Omental fat pad (tissue), 4 donors: ENCODE measurements around the gene ATP11A. TPM values are rescaled to one million over a fixed set of nuclear protein-coding genes. Genes with fewer than 3 reads are reported as not detected.
A peak's percentile ranks its signal among the peaks of the same experiment; 100 is the strongest.

Experiments used
- ATAC-seq: fragments of 150-250 bp; one replicate; pipeline ENCODE4 v1.9.1; 2016; ENCODE audit warnings: mild to moderate bottlenecking, moderate library complexity; ENCODE audit not compliant: low FRiP score
- DNase-seq: peaks from one replicate; pipeline ENCODE4 v3.0.0-alpha.2; 2019; ENCODE audit warnings: low spot score
- CTCF ChIP-seq, 3 donors: fragments of 450-650 bp; IDR thresholded peaks; one replicate each; pipeline ENCODE4 v1.5.1; 2016 to 2017; ENCODE audit warnings: antibody characterized with exemption in 3 of 3, mild to moderate bottlenecking in 3 of 3, moderate library complexity in 2 of 3
- total RNA-seq, 4 donors: library from RNA; depleted of rRNA; stranded (reverse); fragments of >200 nt; gene quantifications; one replicate each; pipeline ENCODE4 v1.1.0, GENCODE V29; 2016

ATP11A gene
- total RNA-seq, 4 donors from 2014 or later, result 32.8 to 61.4 (median 45.7) TPM

GRCh38 chr13:112738606-112739005 is 48.8 kb downstream of the ATP11A start:
- DNase-seq (no peak), ATAC-seq (no peak)
- no peak for TF ChIP-seq CTCF (IDR thresholded peaks at IDR 0.05)

DNA sequence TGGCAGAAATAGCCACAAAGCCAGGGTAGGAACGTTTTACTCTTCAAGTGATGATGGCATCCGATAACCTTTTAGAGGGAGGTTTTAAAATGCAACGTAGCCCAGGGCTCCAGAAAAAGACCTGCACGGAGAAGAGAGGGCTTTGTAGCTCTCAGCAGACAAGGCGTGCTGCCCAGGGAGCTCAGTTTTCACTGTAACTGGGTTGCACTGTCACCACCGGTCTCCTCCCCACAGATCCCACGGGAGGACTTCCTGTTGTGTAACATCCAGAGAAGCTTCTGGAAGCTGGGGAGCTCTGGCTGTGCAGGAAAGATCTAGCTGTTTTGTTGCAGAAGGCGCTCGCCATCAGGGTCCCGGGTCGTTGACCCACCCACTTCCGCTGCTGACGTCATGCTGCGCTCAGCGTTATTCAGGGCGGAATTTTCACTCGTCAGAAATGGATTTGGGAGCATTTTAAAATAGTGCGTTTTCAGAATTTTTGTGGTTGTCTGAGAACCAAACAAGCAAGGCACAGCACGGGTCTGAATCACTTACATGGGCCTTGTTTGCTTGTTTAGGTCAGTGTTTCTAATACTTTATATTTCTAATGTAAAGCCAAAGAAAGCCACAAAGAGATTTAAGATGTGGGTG is 50.8 kb downstream of the ATP11A start:
- DNase-seq (no peak), ATAC-seq (peak; percentile 15)
- TF ChIP-seq CTCF (IDR thresholded peaks at IDR 0.05), result no peak

DNA sequence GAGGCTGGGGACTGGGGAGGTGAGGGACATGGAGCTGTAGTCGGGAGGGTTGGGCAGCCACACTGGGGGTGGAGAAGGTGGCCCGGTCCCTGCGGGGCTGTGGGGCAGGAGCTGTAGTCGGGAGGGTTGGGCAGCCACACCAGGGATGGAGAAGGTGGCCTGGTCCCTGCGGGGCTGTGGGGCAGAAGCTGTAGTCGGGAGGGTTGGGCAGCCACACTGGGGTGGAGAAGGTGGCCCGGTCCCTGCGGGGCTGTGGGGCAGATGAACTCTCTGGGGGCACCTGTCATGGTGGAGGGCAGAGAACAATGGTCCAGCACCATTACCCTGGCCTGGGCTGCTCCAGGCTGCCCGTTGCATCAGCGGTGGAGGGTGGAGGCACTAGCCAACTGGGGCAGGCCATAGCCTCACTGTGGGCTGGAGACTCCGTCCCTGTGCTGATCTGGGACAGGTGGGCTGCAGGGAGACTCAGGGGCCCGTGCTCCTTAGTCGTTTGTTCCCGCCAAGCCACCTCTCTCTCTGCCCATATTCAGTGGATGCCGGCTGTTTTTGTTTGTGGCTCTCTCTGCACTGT is 51.4 kb downstream of the ATP11A start:
- ATAC-seq, result no peak
- no peak for DNase-seq
- TF ChIP-seq CTCF (IDR thresholded peaks at IDR 0.05), result no peak

DNA sequence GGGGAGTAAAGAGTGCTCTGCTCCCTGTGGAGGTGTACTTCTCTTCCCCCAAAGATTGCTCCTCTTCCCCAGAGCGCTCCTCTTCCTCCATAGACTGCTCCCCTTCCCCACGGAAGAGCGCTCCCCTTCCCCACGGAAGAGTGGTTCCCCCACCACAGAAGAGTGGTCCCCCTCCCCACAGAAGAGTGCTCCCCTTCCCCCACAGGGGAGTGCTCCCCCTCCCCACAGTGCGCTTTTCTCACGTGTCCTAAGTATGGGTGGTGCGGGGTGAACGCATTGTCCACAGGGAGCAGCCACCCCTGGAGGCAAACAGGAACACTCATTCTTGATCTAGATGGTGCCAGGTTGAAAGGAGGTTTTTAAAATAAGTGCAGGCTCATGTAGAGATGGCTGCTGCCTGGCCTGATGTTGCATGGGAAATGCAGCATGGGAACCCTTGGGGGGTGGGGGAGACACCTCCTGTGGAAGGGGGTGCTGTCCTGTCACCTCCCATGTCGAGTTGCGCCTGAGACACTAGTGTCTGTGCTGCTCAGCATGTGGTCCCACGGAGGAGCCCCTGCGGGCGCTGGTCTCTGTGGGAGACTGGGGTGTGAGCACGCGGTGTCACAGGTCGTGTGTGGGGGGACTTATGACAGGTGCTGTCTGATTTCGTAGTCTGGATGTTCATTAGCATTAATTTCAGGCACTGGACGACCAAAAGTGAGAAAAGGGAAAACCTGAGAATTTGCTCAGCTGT is 52.2 kb downstream of the ATP11A start:
- TF ChIP-seq CTCF (IDR thresholded peaks at IDR 0.05), result no peak
- DNase-seq (no peak), ATAC-seq (no peak)

GRCh38 chr13:112742583-112742982 is 52.7 kb downstream of the ATP11A start:
- ATAC-seq (no peak), DNase-seq (no peak)
- no peak for TF ChIP-seq CTCF (IDR thresholded peaks at IDR 0.05)

GRCh38 chr13:112743451-112744167 is 53.8 kb downstream of the ATP11A start:
- ATAC-seq, result no peak

More at GRCh38 chr13:112743451-112744167, 53.8 kb downstream of the ATP11A start:
- DNase-seq, result no peak
- no peak for TF ChIP-seq CTCF (IDR thresholded peaks at IDR 0.05)
